GM18873 (cell line): ENCODE data around the gene INTS11.
"Not testable (repeated sequence)": the region's sequence is repeated elsewhere in the genome, so short reads cannot be mapped to it uniquely, and the experiment has no call there.

ENCODE experiments used
- ATAC-seq: cut with Tn5 transposase; IDR thresholded peaks from one replicate; pipeline ENCODE4 v1.9.1; 2021; ENCODE audit warnings: mild to moderate bottlenecking, moderate library complexity, moderate number of reproducible peaks; ENCODE audit not compliant: unreplicated experiment, low FRiP score

INTS11 gene

GRCh38 chr1:1324524-1325287 is at the start of gene INTS11, which contains the start of gene CPTP:
Gene INTS11, minus strand, starts transcription at chr1:1324660. Its CDS starts 52 bp downstream, at chr1:1324608.
Gene CPTP, plus strand, starts transcription at chr1:1324802. Its CDS starts 2,109 bp downstream, at chr1:1326911.
- ATAC-seq, result peak; percentile 66

- ATAC-seq, result no peak
Measured at GRCh38 chr1:1373815-1374588, 49.5 kb upstream of the INTS11 start.

DNA sequence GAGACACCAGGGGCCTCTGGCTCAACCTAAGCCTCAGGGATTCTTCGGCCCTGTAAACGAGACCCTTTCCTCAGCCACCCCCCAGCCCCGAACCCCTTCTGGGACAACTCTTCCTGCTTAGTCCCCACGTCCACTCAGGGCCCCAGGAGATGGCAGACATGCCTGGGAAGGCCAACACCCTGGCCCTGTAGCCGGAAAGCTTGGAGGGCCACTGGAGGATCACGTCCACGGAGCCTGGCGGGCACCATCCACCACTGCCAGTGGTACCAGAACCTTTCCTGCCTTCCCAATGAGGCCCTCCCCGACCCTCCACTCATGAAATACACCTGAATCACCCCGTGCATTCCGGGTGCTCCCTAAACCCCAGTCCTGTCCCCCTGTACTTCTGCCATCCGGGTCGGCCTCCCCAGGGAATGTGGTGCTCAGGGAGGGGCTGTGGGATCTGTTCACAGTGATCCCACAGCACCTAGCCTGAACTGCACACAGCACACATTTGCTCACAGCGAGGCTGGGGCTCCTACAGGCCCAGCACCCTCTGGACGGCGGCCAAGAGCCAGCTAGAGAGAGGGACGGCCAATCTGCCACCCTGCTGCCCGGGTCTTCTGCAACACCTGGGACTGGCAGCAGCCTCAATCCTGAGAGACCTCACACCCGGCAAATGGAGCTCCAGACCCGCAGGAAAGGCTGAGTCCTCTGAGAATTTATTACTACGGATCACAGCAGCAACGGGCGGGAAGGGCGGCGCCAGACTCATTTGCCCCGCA is 48.8 kb upstream of the INTS11 start:
- ATAC-seq, result no peak

DNA sequence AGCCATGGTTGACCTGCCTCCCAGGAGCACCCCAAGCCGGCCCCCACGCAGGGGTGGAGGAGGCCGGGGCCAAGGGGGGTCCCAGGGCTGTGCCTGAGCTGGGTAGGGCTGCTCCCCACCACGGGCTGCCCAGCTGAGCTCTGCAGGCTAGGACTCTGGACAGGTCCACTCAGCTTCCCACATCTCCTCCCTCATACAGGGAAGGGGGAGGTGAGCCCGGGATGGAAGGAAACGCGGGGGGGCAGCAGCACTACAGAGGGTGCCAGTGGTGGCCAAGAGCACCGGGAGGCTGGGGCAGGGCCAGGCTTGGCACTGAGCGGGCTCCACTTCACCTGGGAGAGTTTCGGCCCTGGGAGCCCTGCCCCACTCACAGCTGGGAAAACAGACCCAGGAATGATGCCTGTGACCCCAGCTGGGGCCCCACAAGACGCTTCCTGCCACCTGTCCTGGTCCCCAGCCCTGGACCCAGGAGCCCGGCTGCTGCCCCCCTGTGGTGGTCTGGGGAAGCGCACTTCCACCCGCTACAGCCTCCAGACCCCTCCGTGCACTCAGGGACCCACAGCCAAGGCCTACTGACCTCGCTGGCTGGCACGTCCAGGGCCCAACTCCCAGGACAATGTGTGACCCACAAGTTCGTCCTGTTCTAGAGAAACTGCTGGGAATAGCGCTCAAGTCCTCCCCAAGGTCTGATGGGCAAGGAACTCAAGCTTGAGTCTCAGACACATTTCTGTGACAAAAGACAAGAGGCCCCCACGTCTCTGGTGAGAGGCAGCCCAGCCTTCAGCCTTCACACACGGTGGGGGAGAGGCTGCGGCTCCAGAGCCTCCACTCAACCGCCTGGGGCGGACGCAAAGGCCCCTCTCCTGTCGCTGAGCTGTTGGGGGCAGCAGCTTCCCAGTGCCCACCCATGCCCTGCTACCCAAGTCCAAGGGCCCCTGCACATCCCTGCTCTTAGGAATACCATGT is 47.6 kb upstream of the INTS11 start:
- ATAC-seq, result no peak

GRCh38 chr1:1371364-1371745 is 46.9 kb upstream of the INTS11 start:
- ATAC-seq, result no peak

- no peak for ATAC-seq
Measured at GRCh38 chr1:1370771-1371300, 46.4 kb upstream of the INTS11 start.

DNA sequence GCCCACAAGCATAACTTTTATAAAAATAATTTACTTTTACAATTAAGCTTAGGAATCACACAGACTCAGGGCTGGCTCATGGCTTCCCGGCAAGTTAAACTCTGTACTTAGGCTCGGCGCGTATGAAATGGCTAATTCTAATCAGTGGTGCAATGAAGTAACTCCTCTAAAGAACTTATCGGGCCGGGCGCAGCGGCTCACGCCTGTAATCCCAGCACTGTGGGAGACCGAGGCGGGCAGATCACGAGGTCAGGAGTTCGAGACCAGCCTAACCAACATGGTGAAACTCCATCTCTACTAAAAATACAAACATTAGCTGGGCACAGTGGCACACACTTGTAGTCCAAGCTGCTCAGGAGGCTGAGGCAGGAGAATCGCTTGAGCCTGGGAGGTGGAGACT is 45.6 kb upstream of the INTS11 start:
- not testable (repeated sequence) for ATAC-seq

- no peak for ATAC-seq
Measured at GRCh38 chr1:1367315-1367714, 42.9 kb upstream of the INTS11 start.

DNA sequence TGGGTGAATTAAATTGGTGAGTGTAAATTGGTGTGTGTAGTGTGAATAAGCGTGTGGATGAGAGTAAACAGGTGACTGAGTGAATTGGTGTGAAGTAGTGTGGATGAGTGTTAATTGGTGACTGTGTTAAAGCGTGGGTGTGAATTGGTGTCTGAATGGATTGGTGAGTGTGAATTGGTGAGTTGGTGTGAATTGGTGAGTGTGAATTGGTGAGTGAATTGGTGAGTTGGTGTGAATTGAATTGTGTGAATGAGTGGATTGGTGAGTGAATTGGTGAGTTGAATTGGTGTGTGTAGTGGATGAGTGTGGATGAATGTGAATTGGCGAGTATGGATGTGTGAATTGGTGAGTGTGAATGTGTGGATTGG is 42.2 kb upstream of the INTS11 start:
- no peak for ATAC-seq

DNA sequence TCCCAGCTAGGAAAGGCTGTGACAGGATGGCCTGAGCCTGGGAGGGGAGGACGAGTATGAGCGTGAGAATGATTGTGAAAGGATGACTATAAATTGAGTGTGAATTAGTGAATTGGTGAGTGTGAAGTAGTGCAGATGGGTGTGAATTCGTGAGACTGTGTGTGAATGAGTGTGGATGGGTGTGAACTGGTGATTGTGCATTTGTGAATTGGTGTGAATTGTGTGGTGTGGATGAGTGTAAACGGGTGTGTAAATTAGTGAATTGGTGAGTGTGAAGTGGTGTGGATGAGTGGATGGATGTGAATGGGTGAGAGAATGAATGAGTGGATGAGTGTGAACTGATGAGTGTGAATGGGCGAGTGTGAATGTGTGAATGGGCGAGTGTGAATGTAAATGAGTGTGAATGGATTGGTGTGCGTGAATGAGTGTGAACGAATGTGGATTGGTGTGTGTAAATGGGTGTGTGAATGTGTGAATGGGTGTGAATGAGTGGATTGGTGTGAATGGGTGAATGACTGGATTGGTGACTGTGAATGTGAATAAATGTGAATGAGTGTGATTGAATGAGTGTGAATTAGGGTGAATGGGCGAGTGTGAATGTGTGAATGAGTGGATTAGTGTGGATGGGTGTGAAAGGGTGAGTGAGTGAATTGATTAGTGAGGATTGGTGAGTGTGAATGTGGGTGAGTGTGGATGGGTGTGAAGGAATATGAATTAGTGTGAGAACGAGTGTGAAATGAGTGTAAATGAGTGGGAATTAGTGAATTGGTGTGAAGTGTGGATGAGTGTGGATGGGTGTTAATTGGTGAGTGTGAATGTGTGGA is 41.6 kb upstream of the INTS11 start:
- no peak for ATAC-seq

DNA sequence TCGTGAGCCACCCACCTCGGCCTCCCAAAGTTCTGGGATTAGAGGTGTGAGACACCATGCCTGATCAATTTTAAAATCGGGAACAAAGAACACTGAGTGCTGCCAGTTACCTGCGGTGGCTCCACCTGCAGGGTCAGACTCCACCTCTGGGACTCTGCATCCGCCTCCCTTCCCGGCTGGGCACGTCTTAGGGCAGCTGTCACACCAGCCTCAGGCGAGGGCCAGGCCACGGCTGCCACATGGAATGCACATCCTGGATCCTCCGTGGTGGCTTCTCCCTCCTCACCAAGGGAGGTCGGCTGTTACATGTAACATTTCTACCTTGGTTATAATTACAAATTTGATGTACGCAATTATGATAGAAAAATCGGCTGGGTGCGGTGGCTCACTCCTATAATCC is 39.8 kb upstream of the INTS11 start:
- no peak for ATAC-seq

- no peak for ATAC-seq
Measured at GRCh38 chr1:1361982-1362423, 37.5 kb upstream of the INTS11 start.

DNA sequence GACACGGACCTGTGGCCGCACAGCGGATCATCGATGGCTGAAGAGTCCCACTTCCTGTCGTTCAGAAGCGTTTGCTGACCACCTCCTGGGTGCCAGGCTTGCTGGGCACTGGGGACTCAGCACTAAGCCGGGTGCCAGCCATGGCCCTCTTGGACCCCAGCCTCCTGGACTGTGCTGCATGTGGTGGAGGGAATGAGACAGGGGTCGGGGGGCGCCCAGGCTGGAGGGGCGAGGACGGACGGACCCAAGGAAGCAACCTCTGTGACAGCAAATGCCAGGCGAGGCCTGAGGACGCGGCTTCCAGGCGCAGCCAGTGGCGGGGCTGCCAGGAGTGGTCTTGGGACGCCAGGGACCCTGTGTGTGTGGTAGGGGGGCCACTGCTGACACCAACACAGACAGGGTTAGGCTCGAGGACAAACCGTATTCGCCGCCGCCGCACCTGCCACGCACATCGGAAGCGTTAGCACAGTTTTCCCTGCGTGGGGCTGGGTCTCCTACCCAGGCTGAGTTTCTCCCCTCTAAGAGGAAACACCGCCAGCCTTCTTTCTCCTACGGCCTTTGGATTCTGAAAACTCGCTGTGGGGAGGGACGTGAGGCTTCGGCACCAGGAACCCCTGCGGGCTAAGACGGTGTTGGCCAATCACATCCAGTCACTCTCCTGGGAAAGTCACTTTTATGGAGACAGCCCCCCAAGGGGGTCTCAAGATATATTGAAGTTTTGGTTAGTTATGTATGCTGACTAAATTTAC is 36.9 kb upstream of the INTS11 start:
- no peak for ATAC-seq

DNA sequence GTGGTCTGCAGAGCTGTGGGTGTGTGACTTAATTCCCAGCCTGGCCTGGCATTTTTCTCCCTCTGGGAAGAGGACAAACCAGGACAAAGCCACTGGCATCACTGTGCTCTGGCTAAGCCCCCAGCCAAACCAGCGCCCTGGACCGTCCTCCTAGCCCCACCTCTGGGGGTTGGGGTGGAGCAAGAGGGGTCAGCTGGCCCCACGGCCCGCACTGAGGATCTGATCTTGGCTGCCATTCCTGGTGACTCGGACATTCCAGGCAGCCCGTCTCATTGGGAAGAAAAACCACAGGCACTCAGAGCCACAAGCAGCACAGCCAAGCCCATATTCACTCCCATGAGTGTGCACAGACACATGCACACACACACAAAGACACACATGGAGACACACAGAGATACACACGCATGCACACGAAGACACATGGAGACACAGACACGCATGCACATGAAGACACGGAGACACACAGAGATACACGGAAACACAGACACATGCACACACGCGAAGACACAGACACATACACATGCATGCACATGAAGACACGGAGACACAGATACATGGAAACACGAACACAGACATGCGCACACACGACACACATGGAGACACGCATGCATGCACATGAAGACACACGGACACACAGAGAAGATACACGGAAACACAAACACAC is 36.2 kb upstream of the INTS11 start:
- no peak for ATAC-seq

- ATAC-seq, result no peak
Measured at GRCh38 chr1:1359664-1360468, 35.4 kb upstream of the INTS11 start.

DNA sequence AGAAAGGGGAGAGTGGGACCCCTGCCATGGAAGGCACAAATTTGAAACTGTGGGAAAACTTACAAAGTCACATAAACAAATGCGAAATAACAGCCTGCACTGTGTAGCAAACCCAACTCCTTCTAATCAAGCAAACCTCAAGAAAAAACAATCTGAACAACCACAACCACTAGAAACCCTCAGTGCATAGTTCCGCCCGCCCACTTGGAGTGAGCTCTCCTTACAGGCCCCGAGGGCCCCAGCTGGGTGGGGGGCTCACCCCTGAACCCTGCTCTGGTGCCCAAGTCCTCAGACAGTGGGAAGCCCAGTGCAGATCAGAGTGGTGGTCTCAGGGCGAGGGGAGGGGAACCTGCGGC is 34.8 kb upstream of the INTS11 start:
- no peak for ATAC-seq
